ENCODE measurements around the gene SEC23A.
"Not testable (repeated sequence)": the region's sequence is repeated elsewhere in the genome, so short reads cannot be mapped to it uniquely, and the experiment has no call there.

DNA sequence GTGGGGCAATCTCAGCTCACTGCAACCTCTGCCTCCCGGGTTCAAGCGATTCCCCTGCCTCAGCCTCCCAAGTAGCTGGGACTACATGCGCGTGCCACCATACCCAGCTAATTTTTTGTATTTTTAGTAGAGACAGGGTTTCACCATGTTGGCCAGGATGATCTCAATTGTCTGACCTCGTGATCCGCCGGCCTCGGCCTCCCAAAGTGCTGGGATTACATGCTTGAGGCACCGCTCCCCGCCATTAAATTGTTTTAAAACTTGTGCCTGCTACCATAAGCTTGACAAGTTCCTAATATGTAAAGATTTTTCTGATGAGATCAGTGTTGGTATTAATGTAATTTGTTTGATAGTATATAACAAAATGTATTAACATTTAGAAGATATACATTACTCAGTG lies 3.8 kb downstream of the SEC23A start:
- TF ChIP-seq, protein P1, sequence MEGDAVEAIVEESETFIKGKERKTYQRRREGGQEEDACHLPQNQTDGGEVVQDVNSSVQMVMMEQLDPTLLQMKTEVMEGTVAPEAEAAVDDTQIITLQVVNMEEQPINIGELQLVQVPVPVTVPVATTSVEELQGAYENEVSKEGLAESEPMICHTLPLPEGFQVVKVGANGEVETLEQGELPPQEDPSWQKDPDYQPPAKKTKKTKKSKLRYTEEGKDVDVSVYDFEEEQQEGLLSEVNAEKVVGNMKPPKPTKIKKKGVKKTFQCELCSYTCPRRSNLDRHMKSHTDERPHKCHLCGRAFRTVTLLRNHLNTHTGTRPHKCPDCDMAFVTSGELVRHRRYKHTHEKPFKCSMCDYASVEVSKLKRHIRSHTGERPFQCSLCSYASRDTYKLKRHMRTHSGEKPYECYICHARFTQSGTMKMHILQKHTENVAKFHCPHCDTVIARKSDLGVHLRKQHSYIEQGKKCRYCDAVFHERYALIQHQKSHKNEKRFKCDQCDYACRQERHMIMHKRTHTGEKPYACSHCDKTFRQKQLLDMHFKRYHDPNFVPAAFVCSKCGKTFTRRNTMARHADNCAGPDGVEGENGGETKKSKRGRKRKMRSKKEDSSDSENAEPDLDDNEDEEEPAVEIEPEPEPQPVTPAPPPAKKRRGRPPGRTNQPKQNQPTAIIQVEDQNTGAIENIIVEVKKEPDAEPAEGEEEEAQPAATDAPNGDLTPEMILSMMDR (IDR thresholded peaks at IDR 0.05): not testable (repeated sequence)
- TF ChIP-seq EZH2 (IDR thresholded peaks at IDR 0.05; ENCODE audit: borderline replicate concordance, insufficient read depth, low read depth, low read length, poor library complexity, severe bottlenecking): not testable (repeated sequence)

Measured in B cell (primary cell).